ENCODE results near the gene ZGPAT. TPM values are rescaled to one million over a fixed set of nuclear protein-coding genes. Genes with fewer than 3 reads are reported as not detected.
A peak's percentile ranks its signal among the peaks of the same experiment; 100 is the strongest.

ZGPAT gene
- total and polyA plus RNA-seq, 2 of the 13 experiments (the other 11 are each of a cell fraction or from before 2014, with no cell fraction given), result 23.0 to 41.9 TPM

GRCh38 chr20:63740070-63740626 lies 32.3 kb downstream of the ZGPAT start (continued):
- TF ChIP-seq ZNF367 (CRISPR knock-in tag; IDR thresholded peaks at IDR 0.05; ENCODE audit: borderline replicate concordance) (peak; percentile 9; the same call in 1 of the 2 replicates), ZSCAN22 (CRISPR knock-in tag; IDR thresholded peaks at IDR 0.05) (0 out of 2 replicates have a peak, but pooled peaks have one; percentile 19), JUND (CRISPR knock-in tag; IDR thresholded peaks at IDR 0.05) (0 out of 2 replicates have a peak, but pooled peaks have one; percentile 19)

- Histone ChIP-seq H3K4me3 (replicated peaks in 1 of 3; ENCODE audit: insufficient read depth in 1 of 3, low read depth in 2 of 3, low read length in 3 of 3) (peak overlapping the region; percentile 61 to 84 (median 83)), H3K4me2 (ENCODE audit: low read depth, low read length) (peak overlapping the region; percentile 95), H3K9me3 (ENCODE audit: low read length) (no peaks in the 10 kb centered on the region), H3K27me3 (ENCODE audit: control insufficient read depth in 1 of 2, insufficient read depth in 2 of 2, low read length in 2 of 2) (no peaks in the 10 kb centered on the region), H3K27ac (ENCODE audit: extremely low read length, insufficient read depth, low read length) (peak overlapping the region; percentile 92), H3K9ac (ENCODE audit: insufficient read depth, low read depth, low read length) (peak overlapping the region; percentile 84), H3K79me2 (ENCODE audit: insufficient read depth, low read length) (peaks cover 23% of the 10 kb centered on the region), H4K20me1 (ENCODE audit: insufficient read depth, low read length) (no peaks in the 10 kb centered on the region), H3K36me3 (replicated peaks in 1 of 2; ENCODE audit: control insufficient read depth in 1 of 2, insufficient read depth in 2 of 2, low read length in 2 of 2) (peaks cover 22 to 27% of the 10 kb centered on the region in 2 experiments), H2AFZ (ENCODE audit: low read length) (no peak overlapping the region), H3K4me1 (ENCODE audit: insufficient read depth, low read length) (peaks cover 64% of the 10 kb centered on the region)
- DNase-seq (ENCODE audit: low spot score) (peak; percentile 95), ATAC-seq (peak; percentile 54), FAIRE-seq (peak; percentile 72)
- POLR2A ChIA-PET, result interaction anchor here (0.6 to 2.4 kb wide), 32 partner anchors 9 to 322 kb away, joined by 3 to 41 read pairs (median 4); partner anchors contain the start of genes ARFRP1, DNAJC5, GMEB2 and PRPF6
- 1% methylated on average over 20 of the region's 29 CpGs for WGBS (ENCODE audit: low lambda C conversion rate)
- no TSS peak for BruUV-seq (replicated peaks)
- in situ Hi-C loops (cut with HindIII; ENCODE audit: extremely low pct_ligation_motif_present, low pct_unique_long_range_greater_than_20kb), result loop anchor here (5.0 kb wide), 1 partner anchor 33 kb away; the partner anchor contains the start of genes ARFRP1 and ZGPAT
- intact Hi-C loops (cut with micrococcal nuclease; ENCODE audit: unreplicated experiment), result loop anchor here (2.0 to 10.0 kb wide), 3 partner anchors 34 to 124 kb away; partner anchors contain the start of genes ABHD16B, ARFRP1 and TPD52L2
- CTCF ChIA-PET (ENCODE audit: low intra/inter-chr PET ratio, low total read pairs), result interaction anchor here (1.0 kb wide), 1 partner anchor 34 kb away, joined by 4 read pairs; no protein-coding TSS in a partner anchor
- TF ChIP-seq RARA (CRISPR knock-in tag; IDR thresholded peaks at IDR 0.05) (peak; percentile 80), UBTF (CRISPR knock-in tag; IDR thresholded peaks at IDR 0.05) (peak; percentile 100), NRL (CRISPR knock-in tag; IDR thresholded peaks at IDR 0.05; ENCODE audit: borderline replicate concordance) (no peak; the same call in 1 of the 2 replicates), MBNL3 (CRISPR knock-in tag; conservative IDR thresholded peaks at IDR 0.05) (no peak), ZNF451 (CRISPR knock-in tag; IDR thresholded peaks at IDR 0.05) (peak; percentile 98), ZNF660 (CRISPR knock-in tag; IDR thresholded peaks at IDR 0.05; ENCODE audit: borderline replicate concordance, low read depth) (no peak; the same call in 1 of the 2 replicates), HOMEZ (CRISPR knock-in tag; IDR thresholded peaks at IDR 0.05; ENCODE audit: low read depth) (peak; percentile 76; the same call in 1 of the 2 replicates), MLLT10 (CRISPR knock-in tag; IDR thresholded peaks at IDR 0.05) (no peak), ZBTB39 (CRISPR knock-in tag; IDR thresholded peaks at IDR 0.05) (peak; percentile 59; the same call in 1 of the 2 replicates), AHR (CRISPR knock-in tag; IDR thresholded peaks at IDR 0.05) (peak; percentile 93), NR1H2 (CRISPR knock-in tag; IDR thresholded peaks at IDR 0.05; ENCODE audit: borderline replicate concordance, low read depth) (no peak)
Measured at GRCh38 chr20:63740627-63741353, 33.0 kb downstream of the ZGPAT start.
